Panc1 (cell line): ENCODE data around the gene NRG2. TPM values are rescaled to one million over a fixed set of nuclear protein-coding genes. Genes with fewer than 3 reads are reported as not detected.

Source experiments
- ATAC-seq: fragments of 200-7000 bp; cut with Tn5 transposase; 2 replicates; pipeline ENCODE4 v1.9.1; 2020; ENCODE audit warnings: mild to moderate bottlenecking, moderate library complexity
- BruUV-seq: library from RNA; stranded (reverse); fragments of 400-500 nt; replicated peaks from 2 replicates; lab custom pipeline; 2021; lab: Mats Ljungman, UMichigan
- CTCF ChIA-PET: fragments of 300-600 bp; sonication (Branson Sonifier 250); formaldehyde crosslinking; loops from one replicate; lab custom pipeline; 2022; ENCODE audit warnings: antibody characterized with exemption; lab: Charles Lee
- POLR2A ChIA-PET: fragments of 300-600 bp; sonication (Branson Sonifier 250); formaldehyde crosslinking; loops from one replicate; lab custom pipeline; 2022; ENCODE audit warnings: antibody characterized with exemption; lab: Charles Lee
- DNase-seq: peaks from one replicate; pipeline ENCODE4 v3.0.0-alpha.2; 2010; ENCODE audit warnings: low read depth, low spot score
- H3K27ac ChIP-seq: 2 replicates; pipeline ENCODE4 v1.5.1; 2011; ENCODE audit warnings: mild to moderate bottlenecking, low read length, inconsistent platforms
- H3K27me3 ChIP-seq: fragments of 200-500 bp; sonication (Bioruptor generic); 2 replicates; pipeline ENCODE4 v1.6.0; 2014; ENCODE audit warnings: low read length, inconsistent platforms; ENCODE audit not compliant: control insufficient read depth, insufficient read depth
- H3K36me3 ChIP-seq: fragments of 200-500 bp; sonication (Bioruptor generic); 2 replicates; pipeline ENCODE4 v1.5.1; 2014; ENCODE audit warnings: inconsistent platforms, mild to moderate bottlenecking, low read length, moderate library complexity; ENCODE audit not compliant: control insufficient read depth, insufficient read depth
- H3K4me1 ChIP-seq: 2 replicates; pipeline ENCODE4 v1.5.1; 2011; ENCODE audit warnings: inconsistent platforms, mild to moderate bottlenecking, low read length, moderate library complexity; ENCODE audit not compliant: control insufficient read depth, insufficient read depth
- H3K4me3 ChIP-seq, 2 experiments: 2 replicates each; pipeline ENCODE4 v1.5.1; 2011 to 2012; ENCODE audit warnings: low read depth in 2 of 2, low read length in 2 of 2, mild to moderate bottlenecking in 2 of 2, inconsistent platforms in 1 of 2, moderate library complexity in 1 of 2
- H3K9me3 ChIP-seq: fragments of 200-500 bp; sonication (Bioruptor generic); 2 replicates; pipeline ENCODE4 v1.5.1; 2014; ENCODE audit warnings: low read depth, mild to moderate bottlenecking, inconsistent platforms, low read length, moderate library complexity; ENCODE audit not compliant: control insufficient read depth, insufficient read depth
- POLR2AphosphoS5 ChIP-seq: IDR thresholded peaks from 2 replicates; pipeline ENCODE4 v1.6.1; 2012; ENCODE audit warnings: mild to moderate bottlenecking, low read depth, low read length, moderate library complexity
- SIN3A ChIP-seq: IDR thresholded peaks from 2 replicates; pipeline ENCODE4 v1.6.1; 2012; ENCODE audit warnings: low read depth, mild to moderate bottlenecking, low read length, moderate library complexity, borderline replicate concordance; ENCODE audit not compliant: insufficient read depth
- TCF7L2 ChIP-seq: IDR thresholded peaks from 2 replicates; pipeline ENCODE4 v1.6.1; 2011; ENCODE audit warnings: mild to moderate bottlenecking, low read depth, low read length, inconsistent platforms
- in situ Hi-C: cut with HindIII; loops from 2 replicates; pipeline ENCODE4 v1.10.0; 2016; ENCODE audit warnings: low sequenced_read_pairs, low pct_unique_long_range_greater_than_20kb
- intact Hi-C: fragments of 100-400 bp; cut with micrococcal nuclease; formaldehyde crosslinking; loops from one replicate; pipeline ENCODE4 v1.10.0; 2022; ENCODE audit not compliant: unreplicated experiment
- total RNA-seq: library from RNA; stranded (reverse); gene quantifications from one replicate; pipeline ENCODE4 v1.2.1, GENCODE V29; 2021; ENCODE audit not compliant: unreplicated experiment
- TF ChIP-seq, protein P1 (sequence below), 2 experiments: IDR thresholded peaks; 2 replicates each; pipeline ENCODE4 v1.6.1; 2011 to 2012; ENCODE audit warnings: low read depth in 2 of 2, control low read depth in 1 of 2, low read length in 1 of 2, mild to moderate bottlenecking in 1 of 2, moderate library complexity in 1 of 2; ENCODE audit not compliant: insufficient read depth in 1 of 2
- TF ChIP-seq, protein P2 (sequence below): fragments of 450-650 bp; IDR thresholded peaks from 2 replicates; pipeline ENCODE4 v1.5.1; 2017; ENCODE audit warnings: mild to moderate bottlenecking

NRG2 gene
- total RNA-seq, 1 experiment from 2014 or later, result 20.2 TPM

DNA sequence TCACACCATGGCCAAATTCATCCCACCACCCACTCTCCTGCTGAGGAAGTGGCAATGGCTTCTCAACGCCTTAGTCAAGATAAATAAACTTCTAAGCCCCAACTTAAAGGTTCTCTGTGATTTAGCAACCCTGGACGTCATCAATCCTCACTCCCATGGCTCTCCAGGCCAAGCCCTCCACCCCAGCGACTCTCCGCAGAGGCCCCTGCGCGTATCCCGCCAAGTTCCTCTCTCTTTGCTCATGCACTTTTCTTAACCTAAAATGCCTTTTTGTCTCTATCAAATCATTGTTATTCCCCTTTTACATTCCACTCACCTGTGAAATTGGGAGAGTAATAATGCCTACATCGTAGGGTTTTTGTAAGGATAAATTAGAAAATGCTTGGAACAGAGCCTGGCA, 88.6 kb downstream of the NRG2 start:
- ATAC-seq (no peak), DNase-seq (no peak)
- H3K4me3 ChIP-seq, result no peak overlapping the region
- no peaks in the 10 kb centered on the region for H3K36me3 ChIP-seq
- BruUV-seq, result no TSS peak
- H3K9me3 ChIP-seq, result no peaks in the 10 kb centered on the region
- no peak for TF ChIP-seq SIN3A
- POLR2A ChIA-PET, result no interaction called here
- H3K27ac ChIP-seq, result no peak overlapping the region
- CTCF ChIA-PET, result no interaction called here
- no peaks in the 10 kb centered on the region for H3K27me3 ChIP-seq
- in situ Hi-C loops (no loop called here), intact Hi-C loops (no loop called here)
- H3K4me1 ChIP-seq, result no peaks in the 10 kb centered on the region

DNA sequence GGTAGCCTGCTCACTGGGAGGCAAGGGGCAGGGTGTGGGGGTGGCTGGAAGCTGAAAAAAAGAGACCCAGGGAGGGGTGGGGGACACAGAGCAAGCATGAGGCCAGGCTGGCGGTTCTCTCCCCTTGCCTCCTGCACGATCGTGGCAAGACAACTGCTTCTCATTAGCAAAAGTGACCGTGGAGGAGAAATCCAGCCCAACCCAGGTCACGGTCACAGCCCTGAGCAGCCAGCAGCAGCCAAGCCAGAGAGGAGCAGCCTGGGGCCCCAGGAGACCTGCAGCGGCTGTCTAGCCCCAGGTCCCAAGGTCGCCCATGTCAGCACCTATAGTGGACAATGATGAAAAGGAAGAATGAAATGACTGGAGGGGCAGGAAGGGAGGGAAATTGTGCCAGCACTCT, 89.1 kb downstream of the NRG2 start:
- in situ Hi-C loops (no loop called here), intact Hi-C loops (no loop called here)
- no peak overlapping the region for H3K27ac ChIP-seq
- no peak overlapping the region for H3K4me3 ChIP-seq
- H3K4me1 ChIP-seq, result no peaks in the 10 kb centered on the region
- no peaks in the 10 kb centered on the region for H3K36me3 ChIP-seq
- no peaks in the 10 kb centered on the region for H3K9me3 ChIP-seq
- ChIA-PET POLR2A (no interaction called here), CTCF (interaction anchor here (1.2 kb wide), 1 partner anchor 14 kb away, joined by 4 read pairs; no protein-coding TSS in a partner anchor)
- H3K27me3 ChIP-seq, result no peaks in the 10 kb centered on the region
- TF ChIP-seq POLR2AphosphoS5, result no peak
- TF ChIP-seq TCF7L2, result no peak
- no peak for TF ChIP-seq SIN3A
- TF ChIP-seq, protein P1, sequence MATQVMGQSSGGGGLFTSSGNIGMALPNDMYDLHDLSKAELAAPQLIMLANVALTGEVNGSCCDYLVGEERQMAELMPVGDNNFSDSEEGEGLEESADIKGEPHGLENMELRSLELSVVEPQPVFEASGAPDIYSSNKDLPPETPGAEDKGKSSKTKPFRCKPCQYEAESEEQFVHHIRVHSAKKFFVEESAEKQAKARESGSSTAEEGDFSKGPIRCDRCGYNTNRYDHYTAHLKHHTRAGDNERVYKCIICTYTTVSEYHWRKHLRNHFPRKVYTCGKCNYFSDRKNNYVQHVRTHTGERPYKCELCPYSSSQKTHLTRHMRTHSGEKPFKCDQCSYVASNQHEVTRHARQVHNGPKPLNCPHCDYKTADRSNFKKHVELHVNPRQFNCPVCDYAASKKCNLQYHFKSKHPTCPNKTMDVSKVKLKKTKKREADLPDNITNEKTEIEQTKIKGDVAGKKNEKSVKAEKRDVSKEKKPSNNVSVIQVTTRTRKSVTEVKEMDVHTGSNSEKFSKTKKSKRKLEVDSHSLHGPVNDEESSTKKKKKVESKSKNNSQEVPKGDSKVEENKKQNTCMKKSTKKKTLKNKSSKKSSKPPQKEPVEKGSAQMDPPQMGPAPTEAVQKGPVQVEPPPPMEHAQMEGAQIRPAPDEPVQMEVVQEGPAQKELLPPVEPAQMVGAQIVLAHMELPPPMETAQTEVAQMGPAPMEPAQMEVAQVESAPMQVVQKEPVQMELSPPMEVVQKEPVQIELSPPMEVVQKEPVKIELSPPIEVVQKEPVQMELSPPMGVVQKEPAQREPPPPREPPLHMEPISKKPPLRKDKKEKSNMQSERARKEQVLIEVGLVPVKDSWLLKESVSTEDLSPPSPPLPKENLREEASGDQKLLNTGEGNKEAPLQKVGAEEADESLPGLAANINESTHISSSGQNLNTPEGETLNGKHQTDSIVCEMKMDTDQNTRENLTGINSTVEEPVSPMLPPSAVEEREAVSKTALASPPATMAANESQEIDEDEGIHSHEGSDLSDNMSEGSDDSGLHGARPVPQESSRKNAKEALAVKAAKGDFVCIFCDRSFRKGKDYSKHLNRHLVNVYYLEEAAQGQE (IDR thresholded peaks at IDR 0.05; ENCODE audit: insufficient read depth in 1 of 2, low read depth in 2 of 2, low read length in 1 of 2), result no peak
- TF ChIP-seq, protein P2, sequence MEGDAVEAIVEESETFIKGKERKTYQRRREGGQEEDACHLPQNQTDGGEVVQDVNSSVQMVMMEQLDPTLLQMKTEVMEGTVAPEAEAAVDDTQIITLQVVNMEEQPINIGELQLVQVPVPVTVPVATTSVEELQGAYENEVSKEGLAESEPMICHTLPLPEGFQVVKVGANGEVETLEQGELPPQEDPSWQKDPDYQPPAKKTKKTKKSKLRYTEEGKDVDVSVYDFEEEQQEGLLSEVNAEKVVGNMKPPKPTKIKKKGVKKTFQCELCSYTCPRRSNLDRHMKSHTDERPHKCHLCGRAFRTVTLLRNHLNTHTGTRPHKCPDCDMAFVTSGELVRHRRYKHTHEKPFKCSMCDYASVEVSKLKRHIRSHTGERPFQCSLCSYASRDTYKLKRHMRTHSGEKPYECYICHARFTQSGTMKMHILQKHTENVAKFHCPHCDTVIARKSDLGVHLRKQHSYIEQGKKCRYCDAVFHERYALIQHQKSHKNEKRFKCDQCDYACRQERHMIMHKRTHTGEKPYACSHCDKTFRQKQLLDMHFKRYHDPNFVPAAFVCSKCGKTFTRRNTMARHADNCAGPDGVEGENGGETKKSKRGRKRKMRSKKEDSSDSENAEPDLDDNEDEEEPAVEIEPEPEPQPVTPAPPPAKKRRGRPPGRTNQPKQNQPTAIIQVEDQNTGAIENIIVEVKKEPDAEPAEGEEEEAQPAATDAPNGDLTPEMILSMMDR, result no peak
- DNase-seq (no peak), ATAC-seq (no peak)
- BruUV-seq, result no TSS peak

DNA sequence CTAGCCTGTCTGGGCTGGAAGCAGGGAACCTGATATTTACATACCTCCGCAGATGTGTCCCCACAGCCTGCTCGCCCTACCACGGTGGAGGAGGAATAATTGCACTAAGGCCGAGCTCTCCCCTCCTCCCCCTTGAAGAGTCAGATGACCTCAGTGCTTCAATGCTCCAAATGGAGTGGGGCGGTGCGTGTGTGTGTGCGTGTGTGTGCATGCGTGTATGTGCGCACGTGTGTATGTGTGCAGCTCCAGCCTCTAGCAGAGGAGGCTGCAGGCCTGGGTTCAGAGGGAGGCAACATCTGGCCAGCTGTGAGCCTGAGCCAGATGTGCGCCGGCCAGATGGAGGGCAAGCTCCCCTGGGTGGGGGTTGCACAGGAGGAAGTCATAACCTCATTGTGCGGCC, 90.5 kb downstream of the NRG2 start:
- ATAC-seq, result no peak
- in situ Hi-C loops, result no loop called here
- ChIA-PET POLR2A (no interaction called here), CTCF (no interaction called here)
- Histone ChIP-seq H3K27ac (no peak overlapping the region), H3K27me3 (no peaks in the 10 kb centered on the region), H3K4me3 (no peak overlapping the region), H3K4me1 (no peaks in the 10 kb centered on the region), H3K36me3 (no peaks in the 10 kb centered on the region), H3K9me3 (no peaks in the 10 kb centered on the region)
- no peak for DNase-seq
- intact Hi-C loops, result no loop called here
- TF ChIP-seq TCF7L2, result no peak
- TF ChIP-seq, protein P2, result no peak
- TF ChIP-seq POLR2AphosphoS5, result no peak
- no peak for TF ChIP-seq SIN3A
- TF ChIP-seq, protein P1 (IDR thresholded peaks at IDR 0.05; ENCODE audit: insufficient read depth in 1 of 2, low read depth in 2 of 2, low read length in 1 of 2), result no peak
- BruUV-seq, result no TSS peak
